ENCODE results near the gene TUBA1A.

Gene TUBA1A

DNA sequence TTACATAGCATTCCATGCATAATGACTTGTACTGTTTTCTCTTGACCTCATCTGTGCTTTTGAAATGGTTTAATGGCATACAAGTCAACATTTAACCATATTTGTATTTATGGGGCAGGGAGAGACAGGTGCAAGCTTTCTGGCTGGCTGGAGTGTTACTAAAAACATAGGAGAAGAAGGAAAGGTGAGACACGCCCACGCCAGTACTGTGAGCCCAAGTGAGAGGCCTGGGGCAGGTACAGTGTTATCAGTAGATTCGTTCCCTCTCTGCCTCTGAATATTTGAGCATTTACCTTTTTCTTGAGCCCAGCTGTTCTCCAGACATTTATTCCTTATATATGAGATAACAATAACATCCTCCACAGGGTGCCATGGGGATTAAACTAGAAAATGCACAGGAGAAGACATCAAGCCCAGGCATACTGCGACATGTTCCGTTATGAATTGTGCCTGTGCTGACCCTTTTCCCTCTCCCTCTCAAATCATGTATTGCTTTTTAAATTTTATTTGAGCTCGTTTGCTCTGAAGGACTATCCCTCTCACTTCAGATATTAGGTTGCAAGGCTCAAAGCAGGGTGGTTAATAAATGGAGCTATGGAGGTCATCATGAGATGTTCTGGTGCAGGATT, 41.4 kb upstream of the TUBA1A start:
- TF ChIP-seq, protein P1, sequence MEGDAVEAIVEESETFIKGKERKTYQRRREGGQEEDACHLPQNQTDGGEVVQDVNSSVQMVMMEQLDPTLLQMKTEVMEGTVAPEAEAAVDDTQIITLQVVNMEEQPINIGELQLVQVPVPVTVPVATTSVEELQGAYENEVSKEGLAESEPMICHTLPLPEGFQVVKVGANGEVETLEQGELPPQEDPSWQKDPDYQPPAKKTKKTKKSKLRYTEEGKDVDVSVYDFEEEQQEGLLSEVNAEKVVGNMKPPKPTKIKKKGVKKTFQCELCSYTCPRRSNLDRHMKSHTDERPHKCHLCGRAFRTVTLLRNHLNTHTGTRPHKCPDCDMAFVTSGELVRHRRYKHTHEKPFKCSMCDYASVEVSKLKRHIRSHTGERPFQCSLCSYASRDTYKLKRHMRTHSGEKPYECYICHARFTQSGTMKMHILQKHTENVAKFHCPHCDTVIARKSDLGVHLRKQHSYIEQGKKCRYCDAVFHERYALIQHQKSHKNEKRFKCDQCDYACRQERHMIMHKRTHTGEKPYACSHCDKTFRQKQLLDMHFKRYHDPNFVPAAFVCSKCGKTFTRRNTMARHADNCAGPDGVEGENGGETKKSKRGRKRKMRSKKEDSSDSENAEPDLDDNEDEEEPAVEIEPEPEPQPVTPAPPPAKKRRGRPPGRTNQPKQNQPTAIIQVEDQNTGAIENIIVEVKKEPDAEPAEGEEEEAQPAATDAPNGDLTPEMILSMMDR (conservative IDR thresholded peaks at IDR 0.05; ENCODE audit: control insufficient read depth, insufficient read depth, low read depth, low read length), result no peak
- no peak overlapping the region for H3K4me3 ChIP-seq (ENCODE audit: control insufficient read depth, low read depth, low read length)
- DNase-seq (ENCODE audit: low read depth), result no peak

DNA sequence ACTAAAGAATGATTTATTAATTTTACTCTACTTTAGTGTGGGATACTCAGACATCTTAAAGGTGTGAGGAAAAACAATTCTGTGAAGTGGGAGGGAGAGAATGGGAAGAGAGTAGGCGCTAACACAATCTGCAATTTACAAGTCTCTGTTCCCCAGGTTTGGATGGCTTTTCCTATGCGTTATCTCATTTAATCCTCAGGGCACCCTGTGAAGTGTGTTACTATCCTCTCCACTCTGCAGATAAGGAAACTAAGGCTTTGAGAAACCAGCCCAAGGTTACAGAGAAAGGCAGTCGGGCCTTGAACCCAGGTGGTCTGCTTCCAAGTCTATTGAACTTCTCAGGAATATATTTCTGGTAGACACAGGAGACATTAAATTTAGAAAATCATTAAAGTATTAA, 39.8 kb upstream of the TUBA1A start:
- DNase-seq (ENCODE audit: low read depth), result no peak
- no peak overlapping the region for H3K4me3 ChIP-seq (ENCODE audit: control insufficient read depth, low read depth, low read length)
- TF ChIP-seq, protein P1 (conservative IDR thresholded peaks at IDR 0.05; ENCODE audit: control insufficient read depth, insufficient read depth, low read depth, low read length), result no peak

DNA sequence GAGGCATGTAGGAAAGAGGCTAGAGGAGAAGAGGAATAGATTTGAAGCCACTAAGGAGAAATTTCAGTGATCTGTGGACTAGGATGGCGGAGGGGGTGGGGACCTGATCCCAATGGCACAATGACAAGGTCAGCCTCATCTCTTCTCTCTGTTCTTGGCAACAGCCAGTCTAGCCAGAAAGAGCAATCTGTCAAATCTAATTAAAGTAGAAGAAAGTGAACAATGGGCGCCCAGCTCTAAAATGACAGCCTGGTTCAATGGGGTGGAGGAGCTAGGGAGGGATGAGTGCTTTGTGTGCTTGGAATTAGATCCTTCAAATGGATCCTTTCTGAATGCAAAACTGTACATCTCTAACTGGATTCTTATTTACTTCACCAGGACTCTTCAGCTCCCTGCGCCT, 38.8 kb upstream of the TUBA1A start:
- no peak overlapping the region for H3K4me3 ChIP-seq (ENCODE audit: control insufficient read depth, low read depth, low read length)
- TF ChIP-seq, protein P1 (conservative IDR thresholded peaks at IDR 0.05; ENCODE audit: control insufficient read depth, insufficient read depth, low read depth, low read length), result no peak
- no peak for DNase-seq (ENCODE audit: low read depth)

DNA sequence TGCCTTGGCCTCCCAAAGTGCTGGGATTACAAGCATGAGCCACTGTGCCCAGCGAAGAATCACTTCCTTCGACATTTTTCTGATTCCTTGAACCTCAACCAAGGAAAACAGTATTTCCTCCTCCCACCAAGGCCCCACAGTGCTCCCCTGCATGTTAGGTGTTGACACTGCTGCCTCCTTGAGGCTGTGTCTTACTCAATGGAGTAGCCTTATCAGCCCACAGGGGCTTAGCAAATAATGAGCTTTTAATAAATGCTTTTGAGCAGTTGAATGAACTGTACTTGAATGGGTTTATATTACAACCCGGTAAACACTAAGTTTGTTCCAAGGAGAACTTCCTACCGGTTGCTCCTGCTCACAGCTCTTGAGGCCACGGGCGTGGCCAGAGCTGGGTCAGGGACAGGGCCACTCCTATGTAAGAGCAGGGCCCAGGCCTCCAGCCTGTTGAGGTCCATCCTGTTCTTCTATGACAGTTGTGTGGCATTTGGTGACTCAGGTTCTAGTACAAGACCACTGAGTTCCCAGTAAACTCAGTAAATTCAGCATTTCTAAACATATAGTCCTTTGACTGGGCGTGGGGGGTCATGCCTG, 36.8 kb upstream of the TUBA1A start:
- DNase-seq (ENCODE audit: low read depth), result peak; percentile 63
- TF ChIP-seq, protein P1 (conservative IDR thresholded peaks at IDR 0.05; ENCODE audit: control insufficient read depth, insufficient read depth, low read depth, low read length), result peak; percentile 35
- no peak overlapping the region for H3K4me3 ChIP-seq (ENCODE audit: control insufficient read depth, low read depth, low read length)

DNA sequence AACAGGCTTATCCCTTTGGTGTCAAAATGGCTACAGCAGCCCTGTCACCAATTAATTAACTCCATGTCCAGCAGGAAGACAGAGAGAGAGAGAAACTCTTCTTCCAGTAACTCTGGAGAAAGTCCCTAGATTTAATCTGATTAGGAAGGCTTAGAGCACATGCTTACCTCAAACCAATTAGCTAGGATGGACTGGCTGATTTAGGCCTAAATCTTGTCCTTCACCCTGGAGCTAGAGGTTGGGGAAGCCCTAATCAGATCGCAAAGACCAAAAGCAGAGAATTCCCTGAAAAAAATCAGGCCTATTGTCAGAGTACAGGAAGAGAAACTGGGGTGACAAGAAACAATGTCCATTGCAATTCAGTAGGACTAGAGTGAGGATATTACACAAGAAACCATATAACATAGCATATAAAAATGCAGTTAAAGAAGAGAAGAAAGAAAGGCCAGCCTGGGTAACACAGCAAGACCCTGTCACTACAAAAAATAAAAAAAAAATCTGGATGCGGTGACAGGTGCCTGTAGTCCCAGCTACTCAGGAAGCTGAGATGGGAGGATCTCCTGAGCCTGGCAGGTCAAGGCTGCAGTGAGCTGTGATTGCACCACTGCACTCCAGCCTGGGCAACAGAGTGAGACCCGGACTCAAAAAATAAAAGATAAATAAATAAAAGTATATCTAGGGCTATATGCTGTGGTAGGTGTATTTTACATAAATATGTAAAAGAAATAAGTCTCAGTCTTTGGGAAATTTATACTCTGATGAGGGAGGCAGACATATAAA, 34.9 kb upstream of the TUBA1A start:
- DNase-seq (ENCODE audit: low read depth), result no peak

DNA sequence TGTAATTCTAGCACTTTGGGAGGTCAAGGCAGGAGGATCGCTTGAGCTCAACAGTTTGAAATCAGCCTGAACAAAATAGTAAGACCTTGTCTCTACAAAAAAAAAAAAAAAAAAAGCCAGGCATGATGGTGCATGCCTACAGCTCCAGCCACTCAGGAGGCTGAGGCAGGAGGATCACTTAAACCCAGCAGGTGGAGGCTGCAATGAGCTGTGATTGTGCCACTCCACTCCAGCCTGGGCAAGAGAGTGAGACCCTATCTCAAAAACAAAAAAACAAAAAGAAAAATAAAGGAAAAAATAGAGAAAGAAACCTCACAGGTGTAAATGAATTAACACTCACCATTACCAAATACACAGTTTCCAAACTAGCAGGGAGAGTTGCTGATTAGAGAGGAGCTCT, 34.2 kb upstream of the TUBA1A start:
- TF ChIP-seq, protein P1 (conservative IDR thresholded peaks at IDR 0.05; ENCODE audit: control insufficient read depth, insufficient read depth, low read depth, low read length), result no peak
- H3K4me3 ChIP-seq (ENCODE audit: control insufficient read depth, low read depth, low read length), result no peak overlapping the region
- no peak for DNase-seq (ENCODE audit: low read depth)

More for the DNA sequence above, 34.9 kb upstream of the TUBA1A start:
- H3K4me3 ChIP-seq (ENCODE audit: control insufficient read depth, low read depth, low read length), result no peak overlapping the region
- TF ChIP-seq, protein P1 (conservative IDR thresholded peaks at IDR 0.05; ENCODE audit: control insufficient read depth, insufficient read depth, low read depth, low read length), result no peak

Measured in fibroblast of mammary gland (primary cell).